HS-27A (cell line): ENCODE data around the gene MPV17.
"Not testable (repeated sequence)": the region's sequence is repeated elsewhere in the genome, so short reads cannot be mapped to it uniquely, and the experiment has no call there.

Experiments used
- DNase-seq: peaks from one replicate; pipeline ENCODE4 v3.0.0-alpha.2; 2012; ENCODE audit warnings: low read depth, missing footprints

Gene MPV17, protein sequence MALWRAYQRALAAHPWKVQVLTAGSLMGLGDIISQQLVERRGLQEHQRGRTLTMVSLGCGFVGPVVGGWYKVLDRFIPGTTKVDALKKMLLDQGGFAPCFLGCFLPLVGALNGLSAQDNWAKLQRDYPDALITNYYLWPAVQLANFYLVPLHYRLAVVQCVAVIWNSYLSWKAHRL

DNA sequence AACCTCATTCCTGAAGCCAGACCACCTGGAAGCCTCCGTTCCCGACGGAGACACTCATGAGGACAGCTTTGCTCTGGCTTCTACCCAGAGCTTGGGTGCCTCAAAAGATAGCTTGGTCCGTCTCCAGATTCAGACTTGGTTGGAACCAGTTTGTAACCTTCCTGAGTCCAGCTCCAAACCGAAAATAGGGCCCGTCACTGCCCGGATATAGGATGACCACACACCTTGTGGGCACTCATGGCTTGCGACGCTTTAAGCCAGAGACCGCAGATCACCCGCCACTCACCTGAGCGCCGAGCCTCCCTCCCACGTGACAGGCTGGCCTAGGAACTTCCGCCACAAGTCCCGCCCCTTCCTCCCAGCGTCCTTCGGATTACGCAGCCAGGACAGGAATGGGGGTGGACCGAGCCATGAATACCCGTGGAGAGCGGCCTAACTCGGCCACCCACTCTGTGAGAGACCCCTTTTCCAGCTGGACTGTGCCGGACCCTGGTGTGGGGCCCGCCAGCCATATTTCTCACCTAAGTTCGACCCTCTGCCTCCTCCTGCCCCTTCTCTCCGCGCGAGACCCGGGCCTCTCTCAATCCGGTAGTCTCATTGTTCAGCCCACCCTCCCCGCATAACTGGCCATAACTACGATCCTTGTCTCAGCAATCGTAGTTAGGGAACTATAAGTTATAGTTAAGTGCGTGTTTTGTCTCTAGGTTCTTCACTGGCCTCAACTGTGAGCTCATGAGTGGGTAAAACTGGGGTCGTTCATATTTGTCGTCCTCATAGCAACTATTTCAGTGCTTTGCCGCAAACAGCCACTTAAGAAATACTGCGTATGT lies at the start of gene MPV17:
Gene MPV17 (minus strand): TSS at position 332 of the 830 bp plus-strand sequence. CDS start 580 bp downstream, outside the sequence.
- DNase-seq: peak; percentile 67

DNA sequence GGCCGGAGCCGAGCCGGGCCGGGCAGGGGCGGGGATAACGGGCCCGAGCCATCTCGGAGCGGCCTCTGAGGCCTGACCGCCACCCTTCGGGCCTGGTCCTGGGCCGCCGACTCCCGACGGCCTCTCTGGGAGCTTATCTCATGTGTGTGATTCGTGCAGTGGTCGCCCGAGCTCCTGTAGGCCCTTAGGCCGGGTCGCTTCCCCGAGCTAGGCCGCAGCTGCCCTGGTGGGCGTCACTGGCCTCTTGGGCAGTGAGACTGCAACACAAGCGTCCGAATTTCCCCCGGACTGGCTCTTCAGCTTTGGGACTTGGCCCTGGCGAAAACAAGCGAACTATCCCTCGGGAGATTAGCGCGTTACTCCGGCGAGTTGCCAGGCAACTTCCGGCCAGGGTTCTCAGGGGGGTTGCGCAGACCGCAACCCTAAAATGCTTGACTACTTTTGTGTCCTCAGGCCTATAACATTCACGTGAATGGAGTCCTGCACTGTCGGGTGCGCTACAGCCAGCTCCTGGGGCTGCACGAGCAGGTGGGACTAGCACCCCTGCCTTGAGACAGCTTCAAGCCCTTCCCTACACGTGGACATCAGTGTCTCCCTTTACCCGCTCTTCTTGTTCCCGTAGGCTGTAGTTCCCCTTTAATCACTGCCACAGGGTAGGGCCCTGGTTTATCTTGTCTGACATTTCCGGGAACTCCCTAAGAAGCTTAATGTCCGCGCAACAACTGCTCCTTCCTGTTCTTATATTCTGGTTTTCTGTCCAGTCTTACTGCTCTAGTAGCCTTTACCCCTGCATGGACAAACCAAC lies 48.1 kb upstream of the MPV17 start:
- no peak for DNase-seq

DNA sequence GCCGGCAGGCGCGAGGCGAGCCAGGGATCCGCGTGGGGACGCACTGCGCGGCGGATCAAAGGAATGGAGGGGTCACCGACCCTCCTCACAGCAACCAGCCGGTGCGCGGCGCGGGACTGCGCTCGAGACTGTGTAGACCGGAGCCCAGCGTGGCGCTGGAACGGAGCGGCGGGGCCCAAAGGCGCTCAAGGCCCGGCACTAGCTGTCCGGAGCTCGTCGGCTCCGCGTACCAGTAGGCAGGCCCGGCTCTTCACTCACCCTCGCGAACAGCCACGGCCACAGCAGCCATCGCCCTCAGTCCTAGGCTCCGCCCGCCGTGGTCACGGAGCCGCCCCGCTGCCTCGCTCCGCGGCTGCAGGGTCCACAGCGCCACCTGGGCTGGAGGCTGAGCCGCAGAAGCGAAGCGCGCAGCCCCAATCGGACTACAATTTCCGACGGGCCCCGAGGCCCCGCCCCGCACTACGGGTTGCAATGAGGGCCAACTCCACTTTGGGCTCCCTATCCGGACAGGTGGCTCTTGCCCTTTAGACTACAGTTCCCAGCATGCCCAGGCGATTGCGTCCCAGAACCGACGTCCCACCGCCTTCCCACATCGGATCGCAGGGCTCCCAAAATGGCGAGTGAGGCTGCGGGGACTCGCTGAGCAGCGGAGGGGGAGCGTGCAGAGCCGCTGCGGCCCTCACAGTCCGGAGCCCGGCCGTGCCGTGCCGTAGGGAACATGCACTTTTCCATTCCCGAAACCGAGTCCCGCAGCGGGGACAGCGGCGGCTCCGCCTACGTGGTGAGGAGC lies 47.3 kb upstream of the MPV17 start, which contains the start of the genes EIF2B4 and SNX17:
Gene EIF2B4 (minus strand): TSS at position 313 of the 790 bp plus-strand sequence. CDS start 24 bp downstream, at position 289.
Gene SNX17 (plus strand): TSS at position 591 of the 790 bp plus-strand sequence. CDS start 128 bp downstream, at position 719.
- peak; percentile 94 for DNase-seq

DNA sequence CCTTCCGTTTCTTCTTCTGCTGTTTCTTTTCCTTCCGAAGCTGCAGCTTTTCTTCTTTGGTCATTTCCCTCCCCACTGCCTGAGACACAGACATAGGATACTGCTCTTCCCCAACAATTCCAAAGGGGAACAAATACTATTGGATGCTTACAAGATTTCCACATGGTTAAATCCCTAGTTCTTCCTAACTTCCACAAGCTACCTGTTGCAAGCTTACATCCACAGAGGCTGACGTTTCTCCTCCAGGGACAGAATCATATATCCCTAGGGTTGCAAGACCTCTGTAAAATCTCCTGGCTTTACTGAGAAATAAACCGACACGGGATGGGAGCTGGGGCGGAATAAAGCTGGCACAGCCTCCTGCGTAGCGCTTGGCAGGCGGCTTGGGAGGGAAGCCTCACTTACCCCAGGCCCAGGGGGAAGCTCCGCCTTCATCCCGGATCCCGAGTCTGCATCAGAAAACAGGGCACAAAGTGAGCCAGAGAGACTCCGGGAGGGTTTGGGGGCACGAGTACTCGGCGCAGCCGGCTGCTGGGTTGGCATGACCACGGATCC lies 46.7 kb upstream of the MPV17 start:
- no peak for DNase-seq

DNA sequence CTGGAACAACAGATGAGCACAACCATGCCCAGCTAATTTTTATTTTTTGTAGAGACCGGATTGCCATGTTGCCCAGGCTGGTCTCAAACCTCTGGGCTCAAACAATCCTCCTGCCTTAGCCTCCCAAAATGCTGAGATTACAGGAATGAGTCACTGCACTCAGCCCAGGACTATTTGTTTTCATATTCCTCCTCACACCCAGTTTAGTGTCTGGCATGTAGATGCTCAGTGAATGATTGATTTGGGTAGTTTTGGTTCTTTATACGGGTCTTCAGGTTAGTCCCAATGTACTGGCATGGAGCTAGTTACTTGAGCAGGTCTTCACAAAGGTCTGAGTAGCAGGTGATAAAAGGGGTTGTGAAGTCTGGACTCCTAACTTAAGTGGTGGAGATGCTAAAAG lies 41.0 kb upstream of the MPV17 start:
- DNase-seq: no peak

DNA sequence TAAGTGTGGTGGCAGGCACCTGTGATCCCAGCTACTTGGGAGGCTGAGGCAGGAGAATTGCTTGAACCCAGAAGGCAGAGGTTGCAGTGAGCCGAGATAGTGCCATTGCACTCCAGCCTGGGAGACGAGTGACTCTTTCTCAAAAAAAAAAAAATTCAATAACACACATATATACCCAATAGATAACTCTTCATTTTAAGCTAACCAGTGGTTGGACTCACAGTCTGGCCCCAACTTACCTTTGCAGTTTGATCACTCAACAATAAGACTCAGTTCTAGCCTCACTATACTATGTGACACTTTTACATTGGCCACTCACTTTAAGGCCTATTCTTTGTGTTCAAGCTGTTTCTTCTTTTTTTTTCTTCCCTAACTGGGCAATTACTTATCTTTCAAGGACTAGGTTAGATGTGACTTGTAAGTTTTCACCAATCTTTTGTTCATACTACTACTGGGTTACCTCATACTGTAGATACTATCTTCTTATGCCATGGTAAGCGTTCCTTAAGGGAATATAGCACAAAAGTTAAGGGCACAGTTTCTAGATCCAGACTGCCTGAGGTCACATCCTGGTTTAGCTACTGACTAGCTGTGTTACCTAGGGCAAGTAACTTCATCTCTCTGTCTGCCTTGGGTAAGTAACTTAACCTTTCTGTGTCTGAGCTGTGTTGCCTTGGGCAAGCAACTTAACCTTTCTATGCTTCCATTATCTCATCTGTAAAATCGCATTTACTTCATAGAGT lies 40.0 kb upstream of the MPV17 start:
- DNase-seq: no peak

DNA sequence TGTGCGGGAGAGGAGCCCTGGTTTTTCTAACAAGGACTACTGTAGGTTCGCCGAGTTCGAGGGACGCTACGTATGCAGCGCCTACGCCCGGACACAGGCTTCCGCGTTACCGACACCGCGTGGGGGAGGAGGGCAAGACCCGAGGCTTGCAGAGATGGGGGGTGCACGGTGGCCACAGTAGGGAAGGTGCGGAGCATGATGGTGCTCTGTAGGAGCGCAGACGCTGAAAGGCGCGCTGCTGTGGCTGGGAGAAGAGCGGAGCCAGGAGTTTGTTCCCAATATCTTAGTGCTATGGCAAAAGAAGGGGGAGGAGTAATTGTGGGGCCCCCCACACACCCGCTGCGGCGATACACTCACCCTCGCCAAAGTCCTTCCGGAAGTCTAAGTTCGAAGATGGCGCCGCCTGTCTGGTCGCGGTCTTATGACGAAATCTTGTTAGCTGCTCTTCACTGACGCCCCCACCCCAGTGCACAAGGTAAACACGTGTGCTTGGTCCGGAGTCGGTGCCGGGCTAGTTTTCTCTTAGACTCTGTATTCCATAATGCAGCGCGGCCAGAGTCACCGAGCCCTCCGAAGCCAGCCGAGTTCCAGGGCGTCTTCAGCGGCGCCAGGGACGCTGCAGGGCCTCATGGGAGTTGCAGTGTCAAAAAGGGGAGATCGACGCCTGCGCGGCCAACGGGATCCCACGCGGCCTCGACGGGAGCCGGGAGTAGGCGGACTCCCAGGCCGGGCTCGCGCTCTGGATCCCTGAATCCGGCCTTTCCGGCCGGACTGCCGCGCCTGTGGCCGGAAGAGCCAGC lies 33.7 kb upstream of the MPV17 start, which contains the start of gene GTF3C2:
Gene GTF3C2 (minus strand): TSS at position 383 of the 800 bp plus-strand sequence. CDS start 13,210 bp downstream, outside the sequence.
- peak; percentile 96 for DNase-seq

DNA sequence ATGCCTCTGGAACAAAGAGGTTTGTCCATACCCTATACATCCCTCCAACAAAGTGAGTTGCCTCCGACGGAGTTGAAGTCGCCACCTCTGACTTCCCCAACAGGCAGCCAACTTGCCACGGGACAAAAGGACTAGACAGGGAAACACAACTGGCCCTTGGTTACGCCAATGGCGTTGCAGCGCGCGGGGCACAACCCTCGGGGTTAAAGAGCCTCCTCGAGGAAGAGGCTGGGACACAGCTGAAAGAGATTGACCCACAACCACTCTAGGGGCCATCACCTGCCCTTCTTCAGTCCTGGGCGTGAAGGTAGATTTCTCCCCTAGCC lies 33.1 kb upstream of the MPV17 start:
- no peak for DNase-seq

DNA sequence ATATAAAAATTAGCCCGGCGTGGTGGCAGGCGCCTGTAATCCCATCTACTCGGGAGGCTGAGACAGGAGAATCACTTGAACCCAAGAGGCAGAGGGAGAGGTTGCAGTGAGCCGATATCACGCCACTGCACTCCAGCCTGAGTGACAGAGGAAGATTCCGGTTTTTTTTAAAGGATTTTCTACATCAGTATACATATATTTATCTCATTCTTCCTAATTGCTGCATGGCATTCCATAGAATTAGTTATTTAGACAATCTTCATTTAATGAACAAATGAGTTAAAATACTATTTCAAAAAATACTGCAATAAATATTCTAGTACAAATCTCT lies 31.7 kb upstream of the MPV17 start:
- DNase-seq: no peak

DNA sequence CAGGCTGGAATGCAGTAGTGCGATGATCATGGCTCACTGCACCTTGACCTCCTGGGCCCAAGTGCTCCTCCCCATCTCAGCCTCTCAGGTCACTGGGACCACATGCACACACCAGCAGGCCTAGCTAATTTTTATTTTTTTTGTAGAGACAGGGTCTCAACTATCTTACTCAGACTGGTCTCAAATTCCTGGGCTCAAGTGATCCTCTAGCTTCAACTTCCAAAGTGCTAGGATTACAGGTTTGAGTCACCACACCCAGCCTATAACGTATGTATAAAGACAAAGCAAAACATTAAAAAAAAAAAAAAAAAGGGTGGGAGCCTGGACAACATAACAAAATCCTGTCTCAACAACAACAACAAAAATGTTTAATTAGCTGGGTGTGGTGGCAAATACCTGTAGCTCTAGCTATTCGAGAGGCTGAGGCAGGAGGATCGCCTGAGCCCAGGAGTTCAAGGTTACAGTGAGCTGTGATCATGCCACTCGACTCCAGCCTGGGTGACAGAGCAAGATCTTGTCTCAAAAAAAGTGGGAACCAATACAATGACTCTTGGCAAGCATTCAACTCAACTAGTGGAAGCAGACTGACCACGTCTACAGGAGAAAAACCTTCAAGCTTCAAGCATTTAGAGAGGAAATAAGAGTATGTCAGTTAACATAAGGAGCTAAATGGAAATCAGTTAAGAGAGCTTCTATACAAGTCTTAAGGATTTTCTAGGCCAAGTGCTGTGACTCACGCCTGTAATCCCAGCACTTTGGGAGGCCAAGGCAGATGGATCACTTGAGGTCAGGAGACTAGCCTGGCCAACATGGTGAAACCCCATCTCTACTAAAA lies 31.1 kb upstream of the MPV17 start:
- peak; percentile 11 for DNase-seq

DNA sequence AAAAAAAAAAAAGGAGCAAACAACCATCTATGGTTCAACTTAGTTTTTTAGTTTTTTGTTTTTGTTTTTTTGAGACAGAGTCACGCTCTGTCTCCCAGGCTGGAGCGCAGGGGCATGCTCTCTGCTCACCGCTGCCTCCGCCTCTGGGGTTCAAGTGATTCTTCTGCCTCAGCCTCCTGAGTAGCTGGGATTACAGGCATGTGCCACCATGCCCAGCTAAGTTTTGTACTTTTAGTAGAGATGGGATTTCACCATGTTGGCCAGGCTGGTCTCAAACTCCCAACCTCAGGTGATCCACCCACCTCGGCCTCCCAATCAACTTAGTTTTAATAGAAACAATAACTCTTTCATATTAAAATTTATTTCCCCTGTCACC lies 30.5 kb upstream of the MPV17 start:
- DNase-seq: not testable (repeated sequence)

DNA sequence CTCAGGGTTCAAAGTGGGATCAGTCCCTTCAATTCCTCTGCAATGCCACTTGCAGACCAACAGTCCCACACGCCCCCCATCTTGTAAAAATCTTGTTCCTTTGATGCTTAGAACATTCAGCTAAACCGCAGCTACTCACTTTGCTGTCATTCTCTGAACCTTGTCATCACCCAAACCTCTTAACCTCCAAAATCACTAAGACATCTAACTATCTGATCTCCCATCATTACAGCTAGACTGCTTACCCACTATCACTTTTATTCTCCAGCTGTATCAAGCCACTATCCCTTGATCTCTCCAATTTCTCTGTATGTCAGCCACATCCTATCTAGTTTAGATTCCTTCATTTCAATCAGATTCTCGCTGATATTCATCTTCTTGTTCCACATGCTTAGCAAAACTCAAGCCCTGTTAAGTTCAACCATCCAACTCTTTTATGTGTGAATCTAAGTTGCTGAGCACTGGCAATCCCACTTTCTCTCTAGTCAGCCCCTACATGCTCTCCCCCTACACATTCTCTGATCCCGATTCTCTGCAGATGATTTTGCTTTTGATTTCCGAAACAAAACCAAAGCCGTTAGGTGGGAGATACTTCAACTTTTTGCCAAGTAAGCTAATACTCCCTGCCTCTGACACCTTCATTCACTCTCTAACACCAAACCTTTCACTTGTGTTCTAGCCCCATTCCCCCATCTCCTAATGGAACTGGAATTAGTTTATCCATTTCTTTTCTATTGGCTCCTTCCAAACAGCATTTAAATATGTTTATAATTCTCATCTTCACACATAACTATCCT lies 29.1 kb upstream of the MPV17 start:
- DNase-seq: no peak

DNA sequence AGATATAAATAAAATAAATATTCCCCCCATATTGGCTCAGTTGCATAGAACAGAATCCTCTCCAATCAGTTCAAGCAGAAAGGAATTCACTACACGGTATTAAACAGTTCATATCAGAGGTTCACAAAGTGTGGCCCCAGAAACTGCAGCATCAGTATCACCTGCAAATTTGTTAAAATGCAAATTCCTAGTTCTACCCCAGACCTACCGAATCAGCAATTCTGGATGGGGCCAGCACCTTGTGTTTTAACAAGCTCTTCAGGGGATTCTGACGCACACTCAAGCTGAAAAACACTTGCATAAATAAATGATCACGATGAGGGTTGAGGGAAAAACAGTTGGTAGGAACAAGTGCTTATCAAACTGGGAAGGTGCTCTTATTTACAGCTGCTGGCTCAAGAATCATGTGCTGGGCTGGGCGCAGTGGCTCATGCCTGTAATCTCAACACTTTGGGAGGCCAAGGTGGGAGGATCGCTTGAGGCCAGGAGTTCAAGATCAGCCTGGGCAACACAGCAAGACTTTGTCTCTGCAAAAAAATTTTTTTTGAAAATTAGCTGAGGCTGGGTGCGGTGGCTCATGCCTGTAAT lies 27.3 kb upstream of the MPV17 start:
- DNase-seq: no peak

DNA sequence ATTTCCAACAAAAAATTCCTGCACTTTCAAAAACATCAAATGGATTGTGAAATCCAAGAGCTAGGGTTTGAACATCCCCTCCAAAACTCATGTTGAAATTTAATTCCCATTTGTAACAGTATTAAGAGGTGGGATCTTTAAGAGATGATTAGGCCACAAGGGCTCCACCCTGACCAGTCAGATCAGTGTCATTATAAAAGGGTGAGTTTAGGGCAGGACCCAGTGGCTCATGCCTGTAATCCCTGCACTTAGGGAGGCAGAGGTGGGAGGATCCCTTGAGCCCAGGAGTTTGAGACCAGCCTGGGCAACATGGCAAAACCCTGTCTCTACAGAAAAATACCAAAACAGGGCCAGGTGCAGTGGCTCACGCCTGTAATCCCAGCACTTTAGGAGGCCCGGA lies 24.7 kb upstream of the MPV17 start:
- DNase-seq: no peak

DNA sequence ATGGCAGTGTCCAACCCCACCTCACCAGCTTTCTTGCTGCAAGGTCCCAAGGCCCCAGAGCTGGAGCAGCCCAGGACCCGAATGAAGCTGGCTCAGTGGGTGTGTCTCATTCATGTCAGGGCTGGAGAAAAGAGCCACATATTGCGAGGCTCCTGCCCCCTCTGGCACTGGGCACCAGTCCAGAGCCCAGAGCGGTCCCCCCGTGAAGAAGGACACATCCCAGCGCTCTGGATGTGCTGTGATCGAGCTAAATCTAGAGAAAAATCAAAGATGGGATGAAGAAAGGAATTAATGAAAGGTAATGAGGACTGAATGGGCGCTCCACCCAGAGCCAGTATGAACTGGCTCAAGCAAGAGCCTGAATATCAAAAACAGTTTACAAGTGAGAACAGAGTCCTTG lies 13.3 kb upstream of the MPV17 start:
- no peak for DNase-seq

DNA sequence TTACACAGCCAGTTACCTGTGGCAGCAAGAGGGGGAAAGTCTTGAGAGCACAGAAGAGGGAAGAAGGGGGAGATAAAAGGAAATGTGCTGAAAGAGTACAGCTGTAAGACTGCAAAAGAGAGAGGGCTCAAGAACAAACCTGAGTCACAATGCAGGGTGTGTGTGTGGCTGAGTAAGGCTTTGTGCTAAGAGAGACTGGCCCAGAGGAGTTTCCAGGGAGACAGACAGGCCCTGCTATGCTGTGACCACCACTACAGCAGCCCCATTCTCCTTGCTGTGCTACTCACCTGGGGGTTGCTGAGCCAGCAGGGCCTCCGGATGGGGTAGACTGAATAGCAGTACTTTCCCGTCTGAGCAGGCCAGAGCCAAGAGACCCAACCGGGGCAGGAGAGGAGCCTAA lies 12.4 kb upstream of the MPV17 start:
- no peak for DNase-seq

DNA sequence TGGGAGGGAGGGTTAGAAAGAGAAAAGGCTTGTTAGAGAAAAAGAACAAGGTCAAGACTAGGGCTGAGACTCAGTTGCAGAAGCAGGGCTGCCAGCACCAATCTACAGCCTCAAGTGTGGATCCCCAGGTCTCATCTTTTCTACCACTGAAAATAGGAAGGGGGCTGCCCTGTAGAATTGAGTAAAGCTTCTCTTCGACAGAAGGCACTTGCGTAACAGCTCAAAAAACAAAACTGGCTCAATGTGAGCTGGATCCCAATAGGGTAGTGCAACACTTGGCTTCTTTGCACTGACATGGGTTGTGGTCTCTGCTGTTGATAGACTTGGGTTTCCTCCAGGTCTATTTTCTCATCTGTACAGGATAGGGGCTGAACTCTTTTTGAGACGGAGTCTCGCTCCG lies 1.8 kb upstream of the MPV17 start:
- DNase-seq: no peak
